Naive thymus-derived CD4-positive, alpha-beta T cell (primary cell): ENCODE data around the gene SPINK4. TPM values are rescaled to one million over a fixed set of nuclear protein-coding genes. Genes with fewer than 3 reads are reported as not detected.

Source experiments
- ATAC-seq: fragments of 150-1000 bp; cut with Tn5 transposase; 2 replicates; pipeline ENCODE4 v1.10.0; 2021; ENCODE audit warnings: mild to moderate bottlenecking, moderate library complexity
- CTCF ChIA-PET: fragments of 350-600 bp; sonication (Branson Sonifier 250); formaldehyde crosslinking; loops from one replicate; lab custom pipeline; 2021; ENCODE audit warnings: antibody characterized with exemption; lab: Charles Lee
- POLR2A ChIA-PET: fragments of 350-600 bp; sonication (Branson Sonifier 250); formaldehyde crosslinking; loops from one replicate; lab custom pipeline; 2021; ENCODE audit warnings: antibody characterized with exemption, inconsistent platforms; lab: Charles Lee
- DNase-seq, 9 donors: peaks; one replicate each; pipeline versions ENCODE4 v3.0.0 to v3.0.0-alpha.2; 2020 to 2022; ENCODE audit warnings: mixed read lengths in 1 of 9
- H3K27ac ChIP-seq: one replicate; pipeline ENCODE4 v1.7.0; 2013; ENCODE audit warnings: mild to moderate bottlenecking, low read depth, low read length, moderate library complexity
- H3K27me3 ChIP-seq, 2 donors: one replicate each; pipeline ENCODE4 v1.7.0; 2013; ENCODE audit warnings: low read length in 2 of 2, mild to moderate bottlenecking in 2 of 2, moderate library complexity in 2 of 2; ENCODE audit not compliant: control insufficient read depth in 2 of 2, insufficient read depth in 2 of 2
- H3K36me3 ChIP-seq, 3 experiments: 1 replicate in 2 of 3; 2 replicates in 1 of 3; pipeline ENCODE4 v1.7.0; 2013; ENCODE audit warnings: low read length in 3 of 3, mild to moderate bottlenecking in 3 of 3, moderate library complexity in 1 of 3; ENCODE audit not compliant: insufficient read depth in 3 of 3, control insufficient read depth in 2 of 3
- H3K4me1 ChIP-seq, 2 donors: one replicate each; pipeline ENCODE4 v1.7.0; 2013; ENCODE audit warnings: low read length in 2 of 2, mild to moderate bottlenecking in 2 of 2, moderate library complexity in 1 of 2; ENCODE audit not compliant: control insufficient read depth in 2 of 2, insufficient read depth in 2 of 2
- H3K4me3 ChIP-seq: 2 replicates; pipeline ENCODE4 v1.7.0; 2013; ENCODE audit warnings: mild to moderate bottlenecking, low read length
- H3K9me3 ChIP-seq, 3 experiments: 1 replicate in 2 of 3; 2 replicates in 1 of 3; pipeline ENCODE4 v1.7.0; 2013; ENCODE audit warnings: low read length in 3 of 3; ENCODE audit not compliant: control insufficient read depth in 2 of 3
- H3K27ac Mint-ChIP-seq, 9 donors: one replicate each; pipeline ENCODE4 v1.8.0; 2020 to 2022; ENCODE audit warnings: mixed read lengths in 9 of 9, mild to moderate bottlenecking in 8 of 9, moderate library complexity in 5 of 9, inconsistent platforms in 2 of 9
- H3K27me3 Mint-ChIP-seq, 5 donors: one replicate each; pipeline ENCODE4 v1.8.0; 2021 to 2022; ENCODE audit warnings: mixed read lengths in 5 of 5, mild to moderate bottlenecking in 1 of 5
- H3K36me3 Mint-ChIP-seq, 5 donors: one replicate each; pipeline ENCODE4 v1.8.0; 2020 to 2022; ENCODE audit warnings: mixed read lengths in 5 of 5, mild to moderate bottlenecking in 3 of 5, inconsistent platforms in 1 of 5
- H3K4me1 Mint-ChIP-seq, 7 donors: one replicate each; pipeline ENCODE4 v1.8.0; 2020 to 2022; ENCODE audit warnings: mixed read lengths in 7 of 7, mild to moderate bottlenecking in 3 of 7, inconsistent platforms in 1 of 7
- H3K4me3 Mint-ChIP-seq, 10 donors: one replicate each; pipeline ENCODE4 v1.8.0; 2020 to 2022; ENCODE audit warnings: mild to moderate bottlenecking in 10 of 10, mixed read lengths in 10 of 10, moderate library complexity in 6 of 10, inconsistent platforms in 2 of 10
- H3K9me3 Mint-ChIP-seq, 11 donors: one replicate each; pipeline ENCODE4 v1.8.0; 2020 to 2022; ENCODE audit warnings: mixed read lengths in 11 of 11, mild to moderate bottlenecking in 4 of 11, inconsistent platforms in 1 of 11, moderate library complexity in 1 of 11
- intact Hi-C, 2 donors: fragments of 100-400 bp; cut with micrococcal nuclease; formaldehyde crosslinking; loops; one replicate each; pipeline ENCODE4 v1.15.1; 2023
- polyA plus RNA-seq, 2 donors: library from polyadenylated mRNA; unstranded; fragments of 300-500 nt; fragmentation: Illumina TruSeq; gene quantifications; one replicate each; pipeline ENCODE4 v1.2.3, GENCODE V29; 2021
- total RNA-seq, 6 experiments: library from RNA in 5 of 6; stranded (reverse) in 5 of 6; gene quantifications; 1 replicate in 5 of 6; 2 replicates in 1 of 6; pipeline ENCODE4 v1.2.3 and lab custom pipeline; 2021 to 2026

The SPINK4 gene
- total and polyA plus RNA-seq, 7 experiments from 2014 or later = not detected

GRCh38 chr9:33234511-33235467, 5.2 kb upstream of the SPINK4 start:
- intact Hi-C loops = no loop called here
- H3K4me1 Mint-ChIP-seq = peaks cover 1 to 9% (median 4%) of the 10 kb centered on the region in 7 donors
- Histone ChIP-seq H3K36me3 (no peaks in the 10 kb centered on the region), H3K27ac (no peak overlapping the region), H3K9me3 (no peaks in the 10 kb centered on the region), H3K27me3 (no peaks in the 10 kb centered on the region), H3K4me1 (no peaks in the 10 kb centered on the region), H3K4me3 (no peak overlapping the region)
- peaks cover 0 to 4% (median 0%) of the 10 kb centered on the region in 5 donors for H3K36me3 Mint-ChIP-seq
- no peak overlapping the region for H3K4me3 Mint-ChIP-seq
- ATAC-seq (peak; percentile 7), DNase-seq (no peak)
- ChIA-PET POLR2A (no interaction called here), CTCF (interaction anchor here (0.6 kb wide), 1 partner anchor 164 kb away, joined by 3 read pairs; no protein-coding TSS in a partner anchor)
- peaks cover 0 to 11% (median 4%) of the 10 kb centered on the region in 5 donors for H3K27me3 Mint-ChIP-seq
- no peak overlapping the region for H3K27ac Mint-ChIP-seq
- peaks cover 0 to 2% (median 0%) of the 10 kb centered on the region in 11 donors for H3K9me3 Mint-ChIP-seq

DNA sequence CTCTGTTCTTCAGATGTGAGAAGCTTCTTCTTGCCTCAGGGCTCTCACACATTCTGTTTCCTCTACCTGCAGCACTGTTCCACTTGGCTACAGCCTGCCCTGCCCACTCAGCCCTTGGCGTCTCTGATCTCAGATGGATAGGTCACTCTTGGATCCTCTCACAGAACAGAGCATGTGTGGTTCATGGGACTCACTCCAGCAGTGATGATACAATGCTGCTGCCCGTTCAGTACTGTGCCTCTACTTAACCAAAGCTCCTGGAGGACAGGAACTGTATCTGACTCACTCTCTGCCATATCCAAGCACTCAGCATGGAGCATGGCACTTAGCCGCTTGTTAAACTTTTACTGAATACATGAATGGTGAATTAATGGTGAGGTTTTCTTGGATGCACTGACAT, 3.4 kb upstream of the SPINK4 start:
- H3K4me1 Mint-ChIP-seq = peaks cover 2 to 12% (median 6%) of the 10 kb centered on the region in 7 donors
- POLR2A ChIA-PET = no interaction called here
- intact Hi-C loops = no loop called here

GRCh38 chr9:33241298-33241697, 1.3 kb downstream of the SPINK4 start:
- DNase-seq (no peak), ATAC-seq (no peak)
- no peaks in the 10 kb centered on the region for H3K9me3 ChIP-seq
- no peaks in the 10 kb centered on the region for H3K4me1 ChIP-seq
- intact Hi-C loops = no loop called here
- no peak overlapping the region for H3K27ac ChIP-seq
- ChIA-PET POLR2A (no interaction called here), CTCF (no interaction called here)
- Mint-ChIP-seq H3K9me3 (no peaks in the 10 kb centered on the region), H3K4me3 (no peak overlapping the region), H3K36me3 (no peaks in the 10 kb centered on the region), H3K27me3 (peaks cover 0 to 6% (median 0%) of the 10 kb centered on the region in 5 donors), H3K27ac (no peak overlapping the region), H3K4me1 (peaks cover 4 to 11% (median 6%) of the 10 kb centered on the region in 7 donors)
- no peak overlapping the region for H3K4me3 ChIP-seq
- H3K36me3 ChIP-seq = no peaks in the 10 kb centered on the region
- no peaks in the 10 kb centered on the region for H3K27me3 ChIP-seq

More for the DNA sequence above, 3.4 kb upstream of the SPINK4 start:
- Mint-ChIP-seq H3K4me3 (no peak overlapping the region), H3K27ac (no peak overlapping the region), H3K36me3 (peaks cover 0 to 4% (median 0%) of the 10 kb centered on the region in 5 donors), H3K27me3 (peaks cover 0 to 11% (median 4%) of the 10 kb centered on the region in 5 donors), H3K9me3 (peaks cover 0 to 2% (median 0%) of the 10 kb centered on the region in 11 donors)
- no peaks in the 10 kb centered on the region for H3K36me3 ChIP-seq
- DNase-seq (no peak), ATAC-seq (no peak)
- no peaks in the 10 kb centered on the region for H3K9me3 ChIP-seq
- H3K4me1 ChIP-seq = no peaks in the 10 kb centered on the region
- H3K27ac ChIP-seq = no peak overlapping the region
- CTCF ChIA-PET = no interaction called here
- H3K4me3 ChIP-seq = no peak overlapping the region
- no peaks in the 10 kb centered on the region for H3K27me3 ChIP-seq

DNA sequence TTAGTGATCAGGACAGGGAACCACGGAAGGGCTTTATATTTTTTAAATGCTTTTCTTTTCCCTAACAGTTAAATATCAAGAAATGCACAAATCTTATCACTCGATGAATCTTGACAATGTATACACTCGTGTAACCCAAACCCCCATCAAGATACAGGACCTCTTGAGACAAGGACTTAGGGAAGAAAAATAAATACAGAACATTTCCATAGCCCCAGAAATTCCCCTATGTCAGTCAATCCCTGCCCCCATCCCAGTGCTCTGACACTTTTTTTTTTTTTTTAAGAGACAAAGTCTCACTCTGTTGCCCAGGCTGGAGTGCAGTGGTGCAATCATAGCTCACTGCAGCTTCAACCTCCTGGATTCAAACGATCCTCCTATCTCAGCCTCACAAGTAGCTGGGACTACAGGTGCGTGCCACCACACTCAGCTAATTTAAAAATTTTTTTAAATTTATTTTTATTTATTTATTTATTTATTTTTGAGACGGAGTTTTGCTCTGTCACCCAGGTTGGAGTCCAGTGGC, 2.7 kb downstream of the SPINK4 start:
- intact Hi-C loops = no loop called here

DNA sequence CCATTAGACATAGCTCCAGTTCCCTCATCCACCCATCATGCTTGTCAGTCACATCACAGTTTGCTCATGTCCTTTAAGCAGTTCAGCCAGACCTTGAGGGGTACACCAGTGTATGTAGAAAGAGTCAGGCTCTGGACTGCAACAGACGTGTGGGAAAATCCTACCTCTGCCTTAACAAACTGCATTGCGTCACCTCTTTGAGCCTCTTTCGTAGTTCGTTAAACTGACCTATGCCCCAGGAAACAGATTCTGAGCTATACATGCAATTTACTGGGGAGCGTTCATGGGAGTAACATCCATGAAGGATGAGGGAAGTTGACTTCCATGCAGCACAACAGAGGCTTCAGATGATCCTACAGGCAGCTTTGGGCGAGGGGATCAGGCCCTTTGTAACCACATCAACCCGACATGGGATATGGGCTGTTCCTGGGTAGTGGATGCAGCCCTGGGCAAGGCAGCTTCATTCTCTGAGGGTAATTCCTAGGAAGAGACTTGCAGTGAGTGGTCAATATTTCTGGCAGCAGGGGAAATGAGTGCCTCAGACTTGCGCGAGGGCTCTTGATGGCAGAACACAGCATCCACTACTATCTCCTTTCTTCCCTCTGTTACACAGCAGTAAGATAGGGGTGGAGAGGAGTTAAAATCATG, 4.3 kb downstream of the SPINK4 start:
- ChIA-PET POLR2A (no interaction called here), CTCF (no interaction called here)
- peaks cover 4 to 11% (median 6%) of the 10 kb centered on the region in 7 donors for H3K4me1 Mint-ChIP-seq
- Histone ChIP-seq H3K27ac (no peak overlapping the region), H3K9me3 (no peaks in the 10 kb centered on the region), H3K27me3 (no peaks in the 10 kb centered on the region), H3K4me3 (no peak overlapping the region), H3K4me1 (no peaks in the 10 kb centered on the region), H3K36me3 (peaks cover 0 to 8% (median 0%) of the 10 kb centered on the region in 3 experiments)
- no peaks in the 10 kb centered on the region for H3K9me3 Mint-ChIP-seq
- intact Hi-C loops = no loop called here
- H3K36me3 Mint-ChIP-seq = peaks cover 3 to 19% (median 8%) of the 10 kb centered on the region in 5 donors
- DNase-seq = no peak
- H3K27ac Mint-ChIP-seq = no peak overlapping the region
- H3K27me3 Mint-ChIP-seq = peaks cover 0 to 6% (median 0%) of the 10 kb centered on the region in 5 donors
- ATAC-seq = no peak
- no peak overlapping the region for H3K4me3 Mint-ChIP-seq

More for the DNA sequence above, 2.7 kb downstream of the SPINK4 start:
- DNase-seq (no peak), ATAC-seq (no peak)
- Mint-ChIP-seq H3K9me3 (no peaks in the 10 kb centered on the region), H3K27me3 (peaks cover 0 to 6% (median 0%) of the 10 kb centered on the region in 5 donors), H3K27ac (no peak overlapping the region), H3K4me1 (peaks cover 4 to 11% (median 6%) of the 10 kb centered on the region in 7 donors), H3K4me3 (no peak overlapping the region), H3K36me3 (peaks cover 2 to 9% (median 5%) of the 10 kb centered on the region in 5 donors)
- Histone ChIP-seq H3K4me1 (no peaks in the 10 kb centered on the region), H3K27me3 (no peaks in the 10 kb centered on the region), H3K27ac (no peak overlapping the region), H3K9me3 (no peaks in the 10 kb centered on the region), H3K4me3 (no peak overlapping the region), H3K36me3 (no peaks in the 10 kb centered on the region)
- CTCF ChIA-PET = no interaction called here
- POLR2A ChIA-PET = no interaction called here

DNA sequence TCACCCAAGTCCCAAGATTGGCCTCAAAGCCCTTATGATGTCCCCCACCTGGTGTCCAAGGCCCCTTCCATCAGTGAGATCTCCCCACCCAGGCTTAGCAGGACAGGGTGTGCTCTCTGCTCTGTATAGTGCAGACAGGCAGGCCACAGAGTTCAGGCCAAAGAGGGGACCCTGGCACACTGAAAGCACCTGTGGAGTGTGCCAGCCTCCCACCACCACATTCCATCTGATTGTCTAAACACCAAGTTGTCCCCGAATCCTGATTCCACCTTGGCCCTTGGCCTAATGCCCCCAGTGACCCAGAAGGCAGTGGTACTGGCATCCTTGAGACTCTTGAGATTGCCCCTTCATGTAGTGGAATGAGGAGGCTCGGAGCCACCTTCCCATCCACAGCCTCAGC, 5.4 kb downstream of the SPINK4 start:
- Mint-ChIP-seq H3K27ac (no peak overlapping the region), H3K4me3 (no peak overlapping the region), H3K27me3 (peaks cover 0 to 6% (median 0%) of the 10 kb centered on the region in 5 donors), H3K4me1 (peaks cover 0 to 12% (median 0%) of the 10 kb centered on the region in 7 donors), H3K9me3 (no peaks in the 10 kb centered on the region), H3K36me3 (peaks cover 3 to 19% (median 8%) of the 10 kb centered on the region in 5 donors)
- intact Hi-C loops = no loop called here
- no peak overlapping the region for H3K4me3 ChIP-seq
- no peaks in the 10 kb centered on the region for H3K4me1 ChIP-seq
- DNase-seq (no peak), ATAC-seq (no peak)
- H3K27me3 ChIP-seq = no peaks in the 10 kb centered on the region
- H3K9me3 ChIP-seq = no peaks in the 10 kb centered on the region
- no peak overlapping the region for H3K27ac ChIP-seq
- H3K36me3 ChIP-seq = peaks cover 0 to 9% (median 0%) of the 10 kb centered on the region in 3 experiments
- ChIA-PET CTCF (no interaction called here), POLR2A (no interaction called here)
